Stimulated activated CD4-positive, alpha-beta T cell treated with anti-CD3 and anti-CD28 coated beads, Interleukin-2, amount 100 ng/mL, for 4 hours (primary cell): ENCODE data around the gene THTPA.
A peak's percentile ranks its signal among the peaks of the same experiment; 100 is the strongest.

Experiments used
- DNase-seq: peaks from one replicate; pipeline ENCODE4 v3.0.0-alpha.2; 2020; ENCODE audit warnings: low read depth

Gene THTPA, protein sequence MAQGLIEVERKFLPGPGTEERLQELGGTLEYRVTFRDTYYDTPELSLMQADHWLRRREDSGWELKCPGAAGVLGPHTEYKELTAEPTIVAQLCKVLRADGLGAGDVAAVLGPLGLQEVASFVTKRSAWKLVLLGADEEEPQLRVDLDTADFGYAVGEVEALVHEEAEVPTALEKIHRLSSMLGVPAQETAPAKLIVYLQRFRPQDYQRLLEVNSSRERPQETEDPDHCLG

DNA sequence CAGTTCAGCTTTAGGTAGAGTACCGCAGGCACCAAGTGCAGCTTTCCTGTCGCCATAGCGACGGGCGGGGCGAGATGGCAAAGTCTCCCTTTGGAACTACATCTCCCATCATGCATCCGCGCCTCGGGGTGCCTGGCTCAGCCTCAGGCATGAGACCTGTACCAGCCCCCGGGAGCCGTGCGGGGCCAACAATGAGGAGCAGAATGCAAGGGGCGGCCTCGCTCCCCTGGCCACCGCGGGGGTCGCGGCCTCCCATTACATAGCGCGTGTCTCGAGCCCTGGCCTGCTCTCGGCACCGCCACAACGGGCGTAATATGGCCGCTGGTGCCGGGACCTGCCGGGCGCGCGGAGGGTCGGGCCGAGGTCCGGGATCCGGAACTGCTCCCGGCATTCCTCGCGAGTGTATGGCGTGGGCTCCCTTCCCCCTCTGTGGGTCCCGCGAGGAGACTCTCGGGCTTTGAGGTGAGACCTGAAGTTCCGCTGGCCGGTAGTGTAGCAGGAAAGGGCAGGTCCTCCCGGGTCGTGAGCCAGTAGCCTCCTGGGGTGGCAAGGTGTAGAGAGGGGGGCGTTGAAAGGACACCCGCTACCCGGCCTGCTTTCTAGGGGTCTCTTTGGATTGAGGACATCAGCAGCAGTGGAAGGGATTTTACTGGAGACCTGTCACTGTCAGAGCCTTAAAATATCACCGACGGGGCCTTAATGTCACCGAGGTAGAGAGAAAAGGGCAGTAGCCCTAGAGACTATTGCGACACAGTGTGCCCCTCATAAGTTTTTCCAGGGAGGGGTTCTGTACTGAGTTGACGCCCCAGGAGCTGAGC is at the start of gene THTPA:
Gene THTPA, plus strand, starts transcription at position 390 of the 818 bp plus-strand sequence. CDS start 487 bp downstream, outside the sequence.
- peak; percentile 90 for DNase-seq

DNA sequence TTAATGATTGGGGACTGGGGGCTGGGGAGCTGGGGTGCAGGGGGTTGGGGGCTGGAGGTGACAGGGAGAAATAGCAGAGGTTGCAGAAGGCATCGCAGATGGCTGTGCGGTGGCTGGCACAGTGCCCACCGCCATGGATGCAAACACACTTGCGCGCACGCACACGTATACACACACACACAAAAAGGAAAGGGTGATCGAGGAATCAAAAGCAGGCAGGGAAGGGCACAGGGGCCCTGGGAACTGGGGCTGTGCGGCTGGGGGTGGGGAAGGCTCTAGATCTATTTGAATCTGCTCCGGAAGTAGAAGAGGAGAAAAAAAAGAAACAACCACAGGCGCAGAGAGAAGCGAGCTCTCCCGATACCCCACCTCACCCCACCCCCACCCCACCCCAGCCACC is 43.9 kb upstream of the THTPA start:
- DNase-seq = no peak

DNA sequence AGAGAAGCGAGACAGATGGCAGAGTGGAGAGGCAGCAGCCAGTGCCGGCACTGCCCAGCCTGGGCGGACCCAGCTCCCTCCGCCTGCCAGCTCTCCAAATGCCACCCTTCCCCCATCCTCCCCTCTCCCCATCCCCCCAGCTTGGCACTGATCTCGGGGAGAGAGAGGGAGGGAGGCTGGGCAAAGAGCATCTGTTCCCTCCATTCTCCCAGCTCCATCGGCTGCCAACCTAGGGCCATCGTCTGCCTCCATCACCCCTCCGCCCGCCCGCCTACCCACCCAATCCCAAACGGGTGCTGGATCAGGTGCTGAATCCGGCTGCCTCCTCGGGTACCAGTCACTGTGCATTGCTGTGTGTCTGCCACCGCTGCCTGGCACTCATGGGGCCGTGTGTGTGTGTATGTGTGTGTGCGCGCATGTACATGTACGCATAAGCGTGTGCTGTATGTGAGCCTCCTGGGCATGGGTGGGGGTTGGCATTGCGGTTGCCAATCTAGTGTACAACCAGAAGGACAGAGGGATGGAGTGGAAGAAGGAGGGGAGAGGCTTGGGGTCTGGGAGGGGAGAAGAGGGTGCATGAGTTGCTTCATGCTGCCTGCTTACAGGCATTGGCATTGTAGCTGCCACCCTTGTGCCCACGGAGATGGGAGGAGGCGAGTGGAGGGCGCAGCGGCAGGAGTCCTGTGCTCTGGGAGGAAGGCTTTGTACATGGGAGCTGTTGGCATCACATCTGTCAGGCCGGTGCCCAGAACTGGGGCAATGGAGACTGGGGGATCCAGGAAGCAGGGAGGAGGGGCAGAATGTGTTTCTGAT is 42.9 kb upstream of the THTPA start:
- DNase-seq = no peak

DNA sequence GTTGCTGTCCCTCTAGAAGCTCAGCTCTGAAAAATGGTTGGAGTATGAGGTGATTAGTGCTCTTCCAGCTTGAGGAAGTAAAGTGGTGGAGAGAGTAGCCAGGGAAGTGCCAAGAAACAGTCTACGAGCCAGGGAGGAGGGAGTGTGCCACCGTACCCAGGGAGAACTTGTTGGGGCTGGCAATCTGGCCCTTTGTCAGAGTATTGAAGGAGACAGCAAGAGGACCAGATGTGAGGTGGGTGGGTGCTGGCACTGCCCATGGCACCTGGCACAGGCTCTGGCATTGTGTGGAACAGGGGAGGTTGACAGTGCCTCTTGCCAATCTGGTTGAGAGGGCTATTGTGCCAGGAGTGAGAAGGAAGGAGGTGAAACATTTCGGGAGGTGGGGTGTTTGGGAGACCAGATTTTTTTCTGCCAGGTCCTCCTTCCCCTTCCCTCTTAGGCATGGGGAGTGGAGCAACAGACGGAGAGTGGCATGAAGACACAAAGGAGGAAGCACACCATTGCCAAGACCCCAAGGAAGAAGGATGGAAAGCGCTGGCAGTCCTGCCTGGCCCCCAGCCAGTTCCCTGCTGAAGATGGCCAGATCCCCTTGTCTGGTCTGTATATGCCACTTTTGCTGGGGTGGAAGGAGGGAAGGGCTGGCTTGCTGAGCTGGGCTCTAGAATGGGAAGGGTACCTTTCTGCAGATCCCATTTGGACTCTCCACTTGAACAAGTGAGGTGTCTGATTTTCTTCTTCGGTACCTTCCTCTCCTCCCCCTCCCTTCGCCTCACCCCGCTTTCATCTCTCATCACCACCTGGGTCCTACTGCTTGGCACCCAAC is 42.0 kb upstream of the THTPA start:
- DNase-seq = no peak

DNA sequence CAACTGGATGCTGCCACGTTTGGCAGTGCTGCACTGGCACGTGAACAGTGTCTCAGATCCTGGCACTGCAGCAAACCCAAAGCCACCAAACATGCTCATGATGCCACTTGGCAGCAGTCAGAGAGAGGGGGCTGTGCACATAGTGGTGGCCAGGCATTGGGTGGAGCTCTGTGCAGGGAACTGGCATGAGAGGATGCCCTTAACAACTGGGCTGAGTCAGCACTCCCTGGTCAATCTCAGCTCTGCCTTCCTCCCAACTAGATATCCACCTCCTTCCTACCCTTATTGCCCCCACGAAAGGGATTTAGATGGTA is 41.5 kb upstream of the THTPA start:
- no peak for DNase-seq

DNA sequence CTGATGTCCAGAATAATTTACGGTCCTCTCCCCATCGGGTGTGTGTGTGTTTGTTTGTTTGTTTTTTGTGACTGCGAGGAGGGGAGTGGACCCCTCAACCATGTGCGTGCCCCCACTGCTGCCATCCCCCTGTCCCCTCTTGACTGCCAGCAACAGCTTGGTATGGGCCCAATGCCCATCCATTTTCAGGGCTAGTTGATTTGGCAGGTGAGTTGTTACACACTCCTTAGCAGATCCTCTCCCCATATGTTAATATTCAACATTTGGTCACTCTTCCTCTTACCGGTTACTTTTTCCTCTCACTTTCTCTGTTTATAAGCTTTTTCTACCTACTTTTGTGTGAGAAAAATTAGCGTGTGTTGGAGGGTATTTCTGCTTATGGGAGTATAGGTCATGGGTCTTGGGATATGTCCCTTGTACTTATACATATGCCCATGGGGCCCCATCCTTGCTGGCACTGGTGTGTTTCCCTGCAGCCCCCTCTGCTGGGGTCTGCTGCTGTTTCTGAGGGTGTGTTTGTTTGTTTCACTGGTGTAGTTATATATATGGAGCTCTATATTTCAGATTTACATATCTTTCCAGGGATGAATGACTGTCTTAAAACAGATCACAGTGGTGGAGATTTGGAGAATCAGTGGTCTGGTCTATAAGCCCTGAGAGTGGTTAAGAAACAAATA is 38.3 kb upstream of the THTPA start:
- DNase-seq = no peak

DNA sequence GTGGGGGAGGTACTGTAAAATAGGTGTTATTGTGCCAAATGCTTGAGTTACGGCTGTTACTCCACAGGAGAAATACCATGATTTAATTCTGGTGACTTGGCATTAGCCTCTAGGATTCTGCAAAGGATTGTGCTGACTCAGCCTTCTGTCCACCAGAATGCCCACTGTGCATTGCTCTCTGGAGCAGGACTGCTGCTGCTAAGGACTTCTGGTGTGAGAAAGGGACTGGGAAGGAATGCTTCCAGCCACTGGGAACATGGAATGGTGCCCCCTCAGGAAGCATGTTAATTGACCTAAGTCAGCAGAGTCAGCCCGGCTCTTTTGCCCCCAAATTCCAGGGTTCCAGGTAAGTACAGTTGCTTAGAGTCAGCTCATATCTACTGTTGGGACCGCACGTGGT is 37.4 kb upstream of the THTPA start:
- no peak for DNase-seq

DNA sequence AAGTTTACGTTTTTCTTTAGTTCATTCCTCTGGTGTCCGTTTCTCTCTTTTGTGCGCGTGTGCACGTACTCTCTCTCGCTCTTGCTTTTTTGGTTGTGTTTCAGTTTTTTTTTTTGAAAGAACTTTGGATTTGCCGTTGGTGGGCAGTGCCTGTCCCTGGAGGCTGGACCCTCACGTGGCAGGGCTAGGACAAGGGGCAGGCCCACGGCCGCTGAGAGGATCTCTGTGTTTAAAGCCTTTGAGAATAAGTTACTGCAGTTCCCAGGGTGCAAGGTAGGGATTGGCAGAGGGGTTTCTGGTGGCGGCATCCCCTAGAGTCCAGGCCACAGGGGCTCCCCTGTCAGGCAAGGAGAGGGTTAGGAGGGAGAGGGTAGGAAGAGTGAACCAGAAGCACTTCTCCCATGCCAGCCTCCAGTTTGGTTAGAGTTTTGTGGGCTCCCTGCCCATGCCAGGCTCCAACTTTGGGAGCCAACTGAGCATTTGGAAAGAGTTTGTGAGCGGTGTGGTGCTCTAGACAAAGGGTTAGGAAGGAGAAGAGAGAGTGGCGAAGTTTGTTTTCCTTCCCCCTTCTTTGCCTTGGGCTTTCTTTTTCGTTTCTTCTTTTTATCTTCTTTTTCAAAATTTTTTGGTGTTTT is 35.1 kb upstream of the THTPA start:
- DNase-seq = no peak

DNA sequence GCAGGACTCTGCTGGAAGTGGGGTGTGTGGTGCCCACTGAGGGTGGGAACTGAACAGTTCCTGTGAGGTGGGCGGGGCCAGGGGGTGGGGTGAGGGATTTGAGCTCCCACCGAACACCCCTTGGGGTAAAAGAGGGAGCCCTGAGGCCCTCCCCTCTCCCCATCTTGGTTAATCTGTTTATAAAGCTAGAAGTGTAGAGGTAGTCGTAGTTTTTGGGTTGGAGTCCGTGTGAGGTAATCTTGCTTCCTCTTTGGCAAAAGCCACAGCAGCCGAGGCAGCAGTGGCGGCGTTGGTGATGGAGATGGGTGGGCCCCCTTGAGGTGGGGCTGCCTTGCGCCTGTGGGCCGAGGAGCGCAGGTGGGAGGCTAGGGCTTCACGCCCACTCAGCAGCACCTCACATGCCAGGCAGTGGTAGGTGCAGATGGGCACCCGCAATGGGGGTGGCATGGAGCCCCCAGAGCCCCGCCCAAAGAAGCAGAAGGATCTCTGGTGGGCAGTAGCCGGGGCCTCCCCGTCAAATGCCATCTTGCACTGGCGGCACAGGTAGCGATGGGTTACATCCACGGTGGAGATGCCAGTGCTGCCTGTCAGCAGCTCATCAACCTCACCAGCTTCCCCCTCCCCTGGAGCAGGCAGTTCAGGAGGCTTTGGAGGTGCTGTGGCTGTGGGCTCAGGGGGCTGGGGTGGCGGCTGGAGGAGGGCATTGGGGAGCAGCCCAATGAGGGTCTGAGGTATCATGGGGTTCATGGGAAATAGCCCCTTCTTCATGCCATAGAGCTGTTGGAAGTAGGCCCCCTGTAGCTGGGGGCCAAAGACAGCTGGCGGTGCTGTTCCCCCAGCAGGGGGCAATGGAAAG is 34.1 kb upstream of the THTPA start:
- DNase-seq = no peak

DNA sequence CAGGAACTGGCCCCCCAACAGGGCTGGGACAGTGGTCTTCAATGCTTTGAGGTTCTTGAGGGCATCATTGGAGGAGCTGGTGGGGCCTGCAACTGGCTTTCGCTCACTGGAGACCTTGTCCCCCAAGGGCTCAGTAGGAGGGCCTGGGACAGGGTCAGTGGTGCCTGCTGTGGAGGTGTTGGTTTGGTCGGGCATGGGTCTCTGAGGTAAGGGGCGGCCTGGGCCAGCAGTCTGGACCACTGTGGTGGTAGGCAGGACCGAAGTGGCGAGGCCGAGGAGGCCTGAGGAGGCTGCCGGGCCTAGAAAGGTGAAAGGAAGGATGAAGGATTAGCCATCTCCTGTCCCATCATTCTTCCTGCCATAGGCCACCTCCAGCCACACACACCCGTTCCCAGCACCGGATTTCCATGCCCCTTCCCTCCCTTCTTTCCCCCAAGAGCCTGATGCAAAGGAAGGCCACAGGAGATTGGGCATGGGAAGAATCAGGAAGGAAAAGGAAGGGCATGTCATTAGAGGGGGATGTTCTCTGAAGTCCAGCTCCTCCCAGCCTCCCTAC is 33.4 kb upstream of the THTPA start:
- no peak for DNase-seq

DNA sequence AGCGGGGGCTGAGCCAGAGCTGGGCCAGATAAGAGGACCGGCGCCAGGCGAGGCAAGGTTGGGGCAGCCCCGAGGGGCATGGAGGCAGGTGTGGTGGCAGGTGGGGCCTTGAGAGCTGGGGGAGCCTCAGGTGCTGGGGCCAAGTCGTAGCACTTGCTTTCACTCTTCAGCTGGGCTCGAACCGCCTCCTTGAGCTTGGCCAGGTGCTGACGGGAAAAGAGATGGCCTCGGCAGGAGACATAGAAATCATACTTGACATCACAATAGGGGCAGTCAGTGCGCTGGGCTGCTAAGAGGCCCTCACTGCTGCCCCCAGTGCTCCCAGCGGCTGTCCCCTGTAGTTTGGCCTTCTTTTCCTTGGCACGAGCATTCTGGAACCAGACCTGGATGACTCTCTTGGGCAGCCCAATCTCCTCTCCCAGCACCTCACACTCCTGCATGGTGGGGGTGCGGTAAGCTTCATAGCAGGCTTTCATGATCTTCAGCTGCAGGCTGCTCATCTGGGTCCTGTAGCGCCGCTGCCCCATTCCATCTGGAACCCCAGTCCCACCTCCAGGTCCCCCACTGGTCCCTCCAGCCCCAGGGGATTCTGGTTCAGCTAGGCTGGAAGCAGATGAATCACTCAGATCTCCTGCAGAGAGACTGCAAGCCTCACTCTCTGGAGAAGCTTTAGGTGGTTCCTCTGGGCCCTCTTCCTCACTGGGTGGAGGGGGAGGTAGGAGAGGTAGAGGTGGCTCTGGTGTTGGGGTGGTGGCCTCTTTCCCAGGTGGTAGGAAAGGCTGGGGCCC is 32.6 kb upstream of the THTPA start:
- no peak for DNase-seq

DNA sequence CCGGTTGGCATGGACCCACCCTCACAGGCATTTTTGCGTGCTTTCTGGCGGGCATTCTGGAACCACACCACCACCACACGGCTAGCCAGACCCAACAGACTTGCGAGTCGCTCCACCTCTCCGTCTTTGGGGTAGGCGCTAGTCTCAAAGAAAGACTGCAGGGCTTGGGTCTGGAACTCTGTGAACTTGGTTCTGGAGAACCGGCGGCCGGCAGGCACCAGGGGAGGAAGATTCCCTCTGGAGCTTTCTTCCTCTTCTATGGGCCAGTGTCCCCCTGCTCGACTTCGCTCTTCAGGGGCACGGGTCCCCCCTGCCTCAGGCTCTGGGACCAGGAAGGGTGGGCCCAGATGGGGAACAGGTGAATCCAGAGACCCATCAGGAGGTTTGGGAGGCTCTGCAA is 31.1 kb upstream of the THTPA start:
- no peak for DNase-seq

DNA sequence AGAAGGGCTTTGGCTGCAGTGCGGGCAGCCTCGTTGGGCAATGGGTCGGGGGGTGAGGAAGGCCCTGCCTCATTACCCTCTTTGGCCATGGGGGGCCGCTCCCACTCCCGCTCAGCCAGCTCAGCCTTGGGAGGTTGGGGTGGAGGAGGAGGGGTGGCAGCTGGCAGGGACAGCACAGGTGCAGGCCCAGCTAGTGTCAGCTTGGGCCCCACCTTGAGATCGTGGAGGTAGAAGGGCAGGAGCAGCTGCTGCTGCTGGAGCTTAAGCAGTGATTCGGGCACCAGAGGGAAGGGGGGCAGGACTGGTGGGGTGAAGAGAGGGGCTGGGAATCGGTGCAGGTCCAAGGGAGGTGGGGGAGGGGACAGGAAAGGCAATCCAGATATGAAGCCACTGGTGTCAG is 30.5 kb upstream of the THTPA start:
- no peak for DNase-seq

DNA sequence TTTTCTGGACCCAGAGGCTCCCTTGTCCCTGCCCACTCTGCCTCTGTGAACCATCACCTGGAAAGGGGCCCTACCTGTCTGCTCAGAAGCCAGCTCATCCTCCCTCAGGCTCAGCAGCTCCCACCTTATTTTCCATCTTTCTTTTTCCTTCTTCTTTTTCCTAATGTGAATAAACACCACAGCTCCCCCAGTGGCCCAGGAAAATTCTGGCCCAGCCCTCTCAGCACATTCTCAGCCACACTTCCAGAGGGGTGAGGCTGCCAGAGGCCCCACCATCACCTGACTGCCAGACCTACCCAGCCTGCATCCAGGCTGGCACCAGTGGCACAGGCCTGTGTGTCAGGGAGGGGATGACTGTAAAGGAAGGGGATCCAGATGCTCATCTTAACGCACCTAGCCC is 27.5 kb upstream of the THTPA start:
- DNase-seq = no peak

DNA sequence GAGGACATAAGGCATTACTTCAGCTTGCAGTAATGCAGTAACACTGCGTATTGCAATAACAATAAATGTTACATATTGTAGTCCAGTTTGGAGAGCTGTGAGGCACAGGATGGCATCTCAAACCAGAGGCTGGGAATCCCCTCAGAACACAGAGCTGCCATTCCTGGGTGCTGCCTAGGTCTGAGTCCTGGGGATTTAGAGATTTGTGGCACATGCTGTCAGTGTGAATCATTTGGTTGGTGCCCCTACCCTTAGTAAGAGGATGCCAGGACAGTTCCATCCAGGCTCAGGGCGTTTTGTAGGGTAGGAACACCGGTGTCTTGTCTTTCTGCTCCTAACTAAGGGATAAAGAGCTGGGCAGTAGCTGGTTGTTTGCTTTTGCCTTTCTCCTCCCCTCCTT is 27.1 kb upstream of the THTPA start:
- DNase-seq = no peak

DNA sequence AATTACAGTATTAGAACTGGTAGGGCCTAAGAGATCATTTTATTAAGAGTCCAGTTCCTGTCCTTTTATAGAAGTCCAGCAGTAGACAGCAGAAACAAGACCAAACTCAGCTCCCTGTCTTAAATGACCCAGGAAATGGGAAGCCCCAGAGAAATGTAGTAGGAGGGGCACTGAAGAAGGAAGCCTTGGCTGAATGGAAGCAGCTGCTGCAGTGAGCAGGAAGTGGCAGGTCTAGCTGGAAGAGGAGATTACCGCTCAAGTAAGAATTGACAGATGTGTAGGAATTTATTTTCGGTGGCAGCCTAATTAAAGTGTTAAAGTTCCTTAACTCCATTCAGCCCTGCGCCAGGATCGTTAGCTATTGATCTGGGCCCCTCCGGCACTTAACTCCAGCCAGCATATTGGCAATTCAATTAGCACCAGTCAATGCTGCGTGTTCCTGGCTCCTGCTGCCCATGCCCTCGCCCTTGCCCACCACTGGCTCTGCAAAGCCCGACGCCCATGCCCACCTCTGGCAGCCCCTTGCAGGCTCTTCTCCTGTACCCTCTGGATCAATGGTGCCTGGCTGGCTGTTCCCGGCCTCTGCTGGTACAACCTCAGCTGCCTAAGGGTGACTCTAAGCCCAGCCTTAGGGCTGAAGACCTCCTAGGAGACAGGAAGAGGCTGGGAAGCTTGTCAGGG is 25.6 kb upstream of the THTPA start:
- no peak for DNase-seq

DNA sequence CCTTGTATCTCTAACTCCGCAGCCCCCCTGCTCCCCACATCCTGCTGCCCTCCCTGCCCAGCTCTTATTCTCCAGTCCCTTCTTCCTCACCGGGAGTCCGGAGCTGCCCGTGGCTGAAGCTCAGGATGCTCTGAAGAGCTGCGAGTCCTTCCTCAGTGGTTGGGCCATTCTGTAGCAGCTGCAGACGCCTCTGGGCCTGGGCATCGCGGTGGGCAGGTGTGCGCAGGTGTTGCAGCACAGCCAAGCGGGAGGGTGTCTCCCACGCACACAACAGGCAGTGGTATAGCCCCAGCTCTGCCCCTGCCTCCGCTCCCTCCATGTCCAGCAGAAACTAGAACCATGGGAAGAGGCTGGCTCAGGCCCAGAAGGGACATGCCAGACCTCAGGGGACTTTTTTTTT is 24.7 kb upstream of the THTPA start:
- no peak for DNase-seq

DNA sequence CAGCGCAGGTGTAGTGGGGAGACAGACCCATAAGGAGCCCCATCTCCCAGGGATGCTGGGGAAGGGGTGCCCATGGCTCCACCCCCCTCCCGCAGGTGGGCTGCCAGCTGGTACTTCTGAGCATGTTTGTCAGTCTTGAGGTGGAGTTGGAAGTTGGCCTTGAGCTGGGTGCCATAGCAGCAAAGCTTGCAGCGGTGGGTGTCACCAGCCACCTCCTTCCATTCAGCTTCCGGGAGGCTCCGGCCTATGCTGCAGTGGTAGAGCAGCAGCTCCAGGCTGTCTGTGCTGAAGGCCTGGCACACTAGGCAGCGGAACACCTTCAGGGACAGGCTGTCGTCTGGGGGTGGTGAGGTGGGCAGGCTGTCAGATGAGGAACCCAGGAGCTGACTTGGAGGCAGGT is 23.4 kb upstream of the THTPA start:
- DNase-seq = no peak
